ENCODE data around the gene TPST1. TPM values are rescaled to one million over a fixed set of nuclear protein-coding genes. Genes with fewer than 3 reads are reported as not detected.
A peak's percentile ranks its signal among the peaks of the same experiment; 100 is the strongest.

TPST1 gene
- total RNA-seq, 1 experiment from 2014 or later, result 15.0 TPM

DNA sequence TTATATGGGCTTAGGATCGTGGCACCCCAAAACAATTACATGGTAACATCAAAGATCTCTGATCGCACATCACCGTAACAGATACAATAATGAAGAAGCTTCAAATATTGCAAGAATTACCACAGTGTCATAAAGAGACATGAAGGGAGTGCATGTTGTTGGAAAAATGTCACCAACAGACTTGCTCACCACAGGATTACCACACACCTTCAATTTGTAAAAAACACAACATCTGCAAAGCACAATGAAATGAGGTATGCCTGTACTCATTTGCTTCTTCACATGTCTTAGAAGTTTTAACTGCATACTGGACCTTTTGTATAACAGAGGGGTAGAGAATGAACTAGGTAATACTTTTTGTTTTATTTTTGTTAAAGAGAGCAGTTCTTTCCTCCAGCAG lies 96.6 kb downstream of the TPST1 start (continued):
- TF ChIP-seq, protein P1, sequence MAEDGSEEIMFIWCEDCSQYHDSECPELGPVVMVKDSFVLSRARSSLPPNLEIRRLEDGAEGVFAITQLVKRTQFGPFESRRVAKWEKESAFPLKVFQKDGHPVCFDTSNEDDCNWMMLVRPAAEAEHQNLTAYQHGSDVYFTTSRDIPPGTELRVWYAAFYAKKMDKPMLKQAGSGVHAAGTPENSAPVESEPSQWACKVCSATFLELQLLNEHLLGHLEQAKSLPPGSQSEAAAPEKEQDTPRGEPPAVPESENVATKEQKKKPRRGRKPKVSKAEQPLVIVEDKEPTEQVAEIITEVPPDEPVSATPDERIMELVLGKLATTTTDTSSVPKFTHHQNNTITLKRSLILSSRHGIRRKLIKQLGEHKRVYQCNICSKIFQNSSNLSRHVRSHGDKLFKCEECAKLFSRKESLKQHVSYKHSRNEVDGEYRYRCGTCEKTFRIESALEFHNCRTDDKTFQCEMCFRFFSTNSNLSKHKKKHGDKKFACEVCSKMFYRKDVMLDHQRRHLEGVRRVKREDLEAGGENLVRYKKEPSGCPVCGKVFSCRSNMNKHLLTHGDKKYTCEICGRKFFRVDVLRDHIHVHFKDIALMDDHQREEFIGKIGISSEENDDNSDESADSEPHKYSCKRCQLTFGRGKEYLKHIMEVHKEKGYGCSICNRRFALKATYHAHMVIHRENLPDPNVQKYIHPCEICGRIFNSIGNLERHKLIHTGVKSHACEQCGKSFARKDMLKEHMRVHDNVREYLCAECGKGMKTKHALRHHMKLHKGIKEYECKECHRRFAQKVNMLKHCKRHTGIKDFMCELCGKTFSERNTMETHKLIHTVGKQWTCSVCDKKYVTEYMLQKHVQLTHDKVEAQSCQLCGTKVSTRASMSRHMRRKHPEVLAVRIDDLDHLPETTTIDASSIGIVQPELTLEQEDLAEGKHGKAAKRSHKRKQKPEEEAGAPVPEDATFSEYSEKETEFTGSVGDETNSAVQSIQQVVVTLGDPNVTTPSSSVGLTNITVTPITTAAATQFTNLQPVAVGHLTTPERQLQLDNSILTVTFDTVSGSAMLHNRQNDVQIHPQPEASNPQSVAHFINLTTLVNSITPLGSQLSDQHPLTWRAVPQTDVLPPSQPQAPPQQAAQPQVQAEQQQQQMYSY (CRISPR knock-in tag; IDR thresholded peaks at IDR 0.05), result no peak
- TF ChIP-seq PRRX2 (CRISPR knock-in tag; IDR thresholded peaks at IDR 0.05), result no peak
- TF ChIP-seq, protein P2, sequence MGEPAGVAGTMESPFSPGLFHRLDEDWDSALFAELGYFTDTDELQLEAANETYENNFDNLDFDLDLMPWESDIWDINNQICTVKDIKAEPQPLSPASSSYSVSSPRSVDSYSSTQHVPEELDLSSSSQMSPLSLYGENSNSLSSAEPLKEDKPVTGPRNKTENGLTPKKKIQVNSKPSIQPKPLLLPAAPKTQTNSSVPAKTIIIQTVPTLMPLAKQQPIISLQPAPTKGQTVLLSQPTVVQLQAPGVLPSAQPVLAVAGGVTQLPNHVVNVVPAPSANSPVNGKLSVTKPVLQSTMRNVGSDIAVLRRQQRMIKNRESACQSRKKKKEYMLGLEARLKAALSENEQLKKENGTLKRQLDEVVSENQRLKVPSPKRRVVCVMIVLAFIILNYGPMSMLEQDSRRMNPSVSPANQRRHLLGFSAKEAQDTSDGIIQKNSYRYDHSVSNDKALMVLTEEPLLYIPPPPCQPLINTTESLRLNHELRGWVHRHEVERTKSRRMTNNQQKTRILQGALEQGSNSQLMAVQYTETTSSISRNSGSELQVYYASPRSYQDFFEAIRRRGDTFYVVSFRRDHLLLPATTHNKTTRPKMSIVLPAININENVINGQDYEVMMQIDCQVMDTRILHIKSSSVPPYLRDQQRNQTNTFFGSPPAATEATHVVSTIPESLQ (CRISPR knock-in tag; IDR thresholded peaks at IDR 0.05), result no peak
- no peak for TF ChIP-seq NFE2L1 (CRISPR knock-in tag; IDR thresholded peaks at IDR 0.05)
- TF ChIP-seq, protein P3, sequence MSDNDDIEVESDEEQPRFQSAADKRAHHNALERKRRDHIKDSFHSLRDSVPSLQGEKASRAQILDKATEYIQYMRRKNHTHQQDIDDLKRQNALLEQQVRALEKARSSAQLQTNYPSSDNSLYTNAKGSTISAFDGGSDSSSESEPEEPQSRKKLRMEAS (CRISPR knock-in tag; IDR thresholded peaks at IDR 0.05), result no peak
- no peak for TF ChIP-seq GRHL2 (CRISPR knock-in tag; IDR thresholded peaks at IDR 0.05; ENCODE audit: insufficient replicate concordance, severe bottlenecking)
- no peak for TF ChIP-seq HMGA2 (CRISPR knock-in tag; IDR thresholded peaks at IDR 0.05)
- TF ChIP-seq, protein P4, sequence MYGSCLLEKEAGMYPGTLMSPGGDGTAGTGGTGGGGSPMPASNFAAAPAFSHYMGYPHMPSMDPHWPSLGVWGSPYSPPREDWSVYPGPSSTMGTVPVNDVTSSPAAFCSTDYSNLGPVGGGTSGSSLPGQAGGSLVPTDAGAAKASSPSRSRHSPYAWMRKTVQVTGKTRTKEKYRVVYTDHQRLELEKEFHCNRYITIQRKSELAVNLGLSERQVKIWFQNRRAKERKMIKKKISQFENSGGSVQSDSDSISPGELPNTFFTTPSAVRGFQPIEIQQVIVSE (CRISPR knock-in tag; IDR thresholded peaks at IDR 0.05; ENCODE audit: borderline replicate concordance), result no peak
- no peak for TF ChIP-seq NR3C1 (CRISPR knock-in tag; conservative IDR thresholded peaks at IDR 0.05; ENCODE audit: low read depth)
- TF ChIP-seq, protein P5, sequence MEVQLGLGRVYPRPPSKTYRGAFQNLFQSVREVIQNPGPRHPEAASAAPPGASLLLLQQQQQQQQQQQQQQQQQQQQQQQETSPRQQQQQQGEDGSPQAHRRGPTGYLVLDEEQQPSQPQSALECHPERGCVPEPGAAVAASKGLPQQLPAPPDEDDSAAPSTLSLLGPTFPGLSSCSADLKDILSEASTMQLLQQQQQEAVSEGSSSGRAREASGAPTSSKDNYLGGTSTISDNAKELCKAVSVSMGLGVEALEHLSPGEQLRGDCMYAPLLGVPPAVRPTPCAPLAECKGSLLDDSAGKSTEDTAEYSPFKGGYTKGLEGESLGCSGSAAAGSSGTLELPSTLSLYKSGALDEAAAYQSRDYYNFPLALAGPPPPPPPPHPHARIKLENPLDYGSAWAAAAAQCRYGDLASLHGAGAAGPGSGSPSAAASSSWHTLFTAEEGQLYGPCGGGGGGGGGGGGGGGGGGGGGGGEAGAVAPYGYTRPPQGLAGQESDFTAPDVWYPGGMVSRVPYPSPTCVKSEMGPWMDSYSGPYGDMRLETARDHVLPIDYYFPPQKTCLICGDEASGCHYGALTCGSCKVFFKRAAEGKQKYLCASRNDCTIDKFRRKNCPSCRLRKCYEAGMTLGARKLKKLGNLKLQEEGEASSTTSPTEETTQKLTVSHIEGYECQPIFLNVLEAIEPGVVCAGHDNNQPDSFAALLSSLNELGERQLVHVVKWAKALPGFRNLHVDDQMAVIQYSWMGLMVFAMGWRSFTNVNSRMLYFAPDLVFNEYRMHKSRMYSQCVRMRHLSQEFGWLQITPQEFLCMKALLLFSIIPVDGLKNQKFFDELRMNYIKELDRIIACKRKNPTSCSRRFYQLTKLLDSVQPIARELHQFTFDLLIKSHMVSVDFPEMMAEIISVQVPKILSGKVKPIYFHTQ (CRISPR knock-in tag; IDR thresholded peaks at IDR 0.05), result no peak

DNA sequence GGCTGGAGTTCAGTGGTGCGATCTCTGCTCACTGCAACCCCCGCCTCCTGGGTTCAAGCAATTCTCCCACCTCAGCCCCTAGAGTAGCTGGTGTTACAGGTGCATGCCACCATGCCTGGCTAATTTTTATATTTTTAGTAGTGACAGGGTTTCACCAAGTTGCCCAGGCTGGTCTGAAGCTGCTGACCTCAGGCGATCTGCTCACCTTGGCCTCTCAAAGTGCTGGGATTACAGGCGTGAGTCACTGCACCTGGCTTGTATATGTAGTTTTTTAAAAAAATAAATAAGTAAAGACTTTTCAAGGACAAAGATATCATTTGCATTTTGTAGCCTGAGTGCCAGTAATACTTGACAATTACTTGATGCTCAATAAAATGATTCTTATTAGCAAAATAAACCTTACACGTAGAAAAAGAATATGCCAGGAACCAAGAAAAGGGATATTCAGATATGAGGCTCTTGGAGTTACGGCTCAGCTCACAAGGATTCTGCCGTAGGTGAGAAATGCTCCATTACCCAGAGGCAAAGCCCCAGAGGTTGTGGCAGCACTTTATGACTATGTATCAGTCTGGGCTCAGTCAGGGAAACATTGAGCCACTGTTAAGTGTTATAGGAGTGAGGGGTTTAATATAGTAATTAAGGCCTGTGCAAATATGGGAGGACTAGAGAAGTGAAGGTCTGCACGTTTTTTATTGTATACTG lies 98.5 kb downstream of the TPST1 start:
- CTCF ChIA-PET, result no interaction called here
- Mint-ChIP-seq H3K9me3 (peaks cover 11% of the 10 kb centered on the region), H3K27me3 (ENCODE audit: low read depth) (no peaks in the 10 kb centered on the region), H3K4me3 (no peak overlapping the region), H3K36me3 (peaks cover 4% of the 10 kb centered on the region; the same call in 1 of the 2 replicates), H3K4me1 (peaks cover 30% of the 10 kb centered on the region), H3K27ac (peak overlapping the region; percentile 1; the same call in 1 of the 2 replicates)
- DNase-seq (ENCODE audit: low spot score) (no peak), ATAC-seq (no peak)
- POLR2A ChIA-PET, result interaction anchor here (0.5 kb wide), 1 partner anchor 243 kb away, joined by 3 read pairs; no protein-coding TSS in a partner anchor
- TF ChIP-seq, protein P4 (CRISPR knock-in tag; IDR thresholded peaks at IDR 0.05; ENCODE audit: borderline replicate concordance), result no peak
- TF ChIP-seq SP1 (CRISPR knock-in tag; conservative IDR thresholded peaks at IDR 0.05) (no peak), ZNF416 (CRISPR knock-in tag; IDR thresholded peaks at IDR 0.05) (no peak), CBFB (CRISPR knock-in tag; IDR thresholded peaks at IDR 0.05; ENCODE audit: low read depth) (no peak), MYBL2 (CRISPR knock-in tag; IDR thresholded peaks at IDR 0.05) (no peak), OVOL2 (CRISPR knock-in tag; IDR thresholded peaks at IDR 0.05; ENCODE audit: borderline replicate concordance) (no peak), ZNF396 (CRISPR knock-in tag; IDR thresholded peaks at IDR 0.05; ENCODE audit: borderline replicate concordance) (no peak)
- TF ChIP-seq, protein P6, sequence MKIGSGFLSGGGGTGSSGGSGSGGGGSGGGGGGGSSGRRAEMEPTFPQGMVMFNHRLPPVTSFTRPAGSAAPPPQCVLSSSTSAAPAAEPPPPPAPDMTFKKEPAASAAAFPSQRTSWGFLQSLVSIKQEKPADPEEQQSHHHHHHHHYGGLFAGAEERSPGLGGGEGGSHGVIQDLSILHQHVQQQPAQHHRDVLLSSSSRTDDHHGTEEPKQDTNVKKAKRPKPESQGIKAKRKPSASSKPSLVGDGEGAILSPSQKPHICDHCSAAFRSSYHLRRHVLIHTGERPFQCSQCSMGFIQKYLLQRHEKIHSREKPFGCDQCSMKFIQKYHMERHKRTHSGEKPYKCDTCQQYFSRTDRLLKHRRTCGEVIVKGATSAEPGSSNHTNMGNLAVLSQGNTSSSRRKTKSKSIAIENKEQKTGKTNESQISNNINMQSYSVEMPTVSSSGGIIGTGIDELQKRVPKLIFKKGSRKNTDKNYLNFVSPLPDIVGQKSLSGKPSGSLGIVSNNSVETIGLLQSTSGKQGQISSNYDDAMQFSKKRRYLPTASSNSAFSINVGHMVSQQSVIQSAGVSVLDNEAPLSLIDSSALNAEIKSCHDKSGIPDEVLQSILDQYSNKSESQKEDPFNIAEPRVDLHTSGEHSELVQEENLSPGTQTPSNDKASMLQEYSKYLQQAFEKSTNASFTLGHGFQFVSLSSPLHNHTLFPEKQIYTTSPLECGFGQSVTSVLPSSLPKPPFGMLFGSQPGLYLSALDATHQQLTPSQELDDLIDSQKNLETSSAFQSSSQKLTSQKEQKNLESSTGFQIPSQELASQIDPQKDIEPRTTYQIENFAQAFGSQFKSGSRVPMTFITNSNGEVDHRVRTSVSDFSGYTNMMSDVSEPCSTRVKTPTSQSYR (CRISPR knock-in tag; IDR thresholded peaks at IDR 0.05), result no peak
- TF ChIP-seq, protein P7, sequence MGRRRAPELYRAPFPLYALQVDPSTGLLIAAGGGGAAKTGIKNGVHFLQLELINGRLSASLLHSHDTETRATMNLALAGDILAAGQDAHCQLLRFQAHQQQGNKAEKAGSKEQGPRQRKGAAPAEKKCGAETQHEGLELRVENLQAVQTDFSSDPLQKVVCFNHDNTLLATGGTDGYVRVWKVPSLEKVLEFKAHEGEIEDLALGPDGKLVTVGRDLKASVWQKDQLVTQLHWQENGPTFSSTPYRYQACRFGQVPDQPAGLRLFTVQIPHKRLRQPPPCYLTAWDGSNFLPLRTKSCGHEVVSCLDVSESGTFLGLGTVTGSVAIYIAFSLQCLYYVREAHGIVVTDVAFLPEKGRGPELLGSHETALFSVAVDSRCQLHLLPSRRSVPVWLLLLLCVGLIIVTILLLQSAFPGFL (CRISPR knock-in tag; IDR thresholded peaks at IDR 0.05; ENCODE audit: borderline replicate concordance), result no peak
- TF ChIP-seq, protein P8, sequence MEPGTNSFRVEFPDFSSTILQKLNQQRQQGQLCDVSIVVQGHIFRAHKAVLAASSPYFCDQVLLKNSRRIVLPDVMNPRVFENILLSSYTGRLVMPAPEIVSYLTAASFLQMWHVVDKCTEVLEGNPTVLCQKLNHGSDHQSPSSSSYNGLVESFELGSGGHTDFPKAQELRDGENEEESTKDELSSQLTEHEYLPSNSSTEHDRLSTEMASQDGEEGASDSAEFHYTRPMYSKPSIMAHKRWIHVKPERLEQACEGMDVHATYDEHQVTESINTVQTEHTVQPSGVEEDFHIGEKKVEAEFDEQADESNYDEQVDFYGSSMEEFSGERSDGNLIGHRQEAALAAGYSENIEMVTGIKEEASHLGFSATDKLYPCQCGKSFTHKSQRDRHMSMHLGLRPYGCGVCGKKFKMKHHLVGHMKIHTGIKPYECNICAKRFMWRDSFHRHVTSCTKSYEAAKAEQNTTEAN (CRISPR knock-in tag; IDR thresholded peaks at IDR 0.05), result no peak
